ENCODE measurements around the gene COMT.

Gene COMT

DNA sequence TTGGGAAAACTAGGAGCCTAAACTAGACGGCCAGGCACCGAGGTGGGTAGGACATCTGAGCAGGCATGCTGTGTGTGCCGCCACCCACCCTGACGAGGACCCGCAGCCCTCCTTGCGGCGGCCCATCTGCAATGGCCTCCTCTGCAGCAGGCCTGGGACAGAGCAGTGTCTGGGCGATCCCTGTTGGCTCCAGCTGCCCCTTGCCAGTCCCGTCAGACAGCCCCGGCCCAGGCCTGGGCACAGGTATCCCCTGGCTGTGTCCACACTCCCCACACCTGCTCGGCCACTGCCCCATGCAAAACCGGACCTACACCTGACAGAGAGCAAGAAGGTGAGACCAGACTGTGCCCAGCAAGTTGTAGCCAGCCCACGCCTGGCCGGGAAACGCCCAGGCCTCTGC is 48.2 kb upstream of the COMT start:
- Histone ChIP-seq H3K4me3 (replicated peaks; ENCODE audit: insufficient read depth, low read length) (no peak overlapping the region), H3K27ac (replicated peaks) (no peak overlapping the region), H3K27me3 (ENCODE audit: insufficient read depth, poor library complexity, severe bottlenecking) (no peaks in the 10 kb centered on the region)
- no peak for DNase-seq (ENCODE audit: low read depth in 1 of 2, low spot score in 1 of 2)
- TF ChIP-seq POLR2AphosphoS5 (IDR thresholded peaks at IDR 0.05; ENCODE audit: low read depth), result no peak
- TF ChIP-seq, protein P1, sequence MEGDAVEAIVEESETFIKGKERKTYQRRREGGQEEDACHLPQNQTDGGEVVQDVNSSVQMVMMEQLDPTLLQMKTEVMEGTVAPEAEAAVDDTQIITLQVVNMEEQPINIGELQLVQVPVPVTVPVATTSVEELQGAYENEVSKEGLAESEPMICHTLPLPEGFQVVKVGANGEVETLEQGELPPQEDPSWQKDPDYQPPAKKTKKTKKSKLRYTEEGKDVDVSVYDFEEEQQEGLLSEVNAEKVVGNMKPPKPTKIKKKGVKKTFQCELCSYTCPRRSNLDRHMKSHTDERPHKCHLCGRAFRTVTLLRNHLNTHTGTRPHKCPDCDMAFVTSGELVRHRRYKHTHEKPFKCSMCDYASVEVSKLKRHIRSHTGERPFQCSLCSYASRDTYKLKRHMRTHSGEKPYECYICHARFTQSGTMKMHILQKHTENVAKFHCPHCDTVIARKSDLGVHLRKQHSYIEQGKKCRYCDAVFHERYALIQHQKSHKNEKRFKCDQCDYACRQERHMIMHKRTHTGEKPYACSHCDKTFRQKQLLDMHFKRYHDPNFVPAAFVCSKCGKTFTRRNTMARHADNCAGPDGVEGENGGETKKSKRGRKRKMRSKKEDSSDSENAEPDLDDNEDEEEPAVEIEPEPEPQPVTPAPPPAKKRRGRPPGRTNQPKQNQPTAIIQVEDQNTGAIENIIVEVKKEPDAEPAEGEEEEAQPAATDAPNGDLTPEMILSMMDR (IDR thresholded peaks at IDR 0.05; ENCODE audit: insufficient read depth, low read length), result no peak
- TF ChIP-seq GABPA (IDR thresholded peaks at IDR 0.05; ENCODE audit: low read depth), result no peak
- TF ChIP-seq, protein P2, sequence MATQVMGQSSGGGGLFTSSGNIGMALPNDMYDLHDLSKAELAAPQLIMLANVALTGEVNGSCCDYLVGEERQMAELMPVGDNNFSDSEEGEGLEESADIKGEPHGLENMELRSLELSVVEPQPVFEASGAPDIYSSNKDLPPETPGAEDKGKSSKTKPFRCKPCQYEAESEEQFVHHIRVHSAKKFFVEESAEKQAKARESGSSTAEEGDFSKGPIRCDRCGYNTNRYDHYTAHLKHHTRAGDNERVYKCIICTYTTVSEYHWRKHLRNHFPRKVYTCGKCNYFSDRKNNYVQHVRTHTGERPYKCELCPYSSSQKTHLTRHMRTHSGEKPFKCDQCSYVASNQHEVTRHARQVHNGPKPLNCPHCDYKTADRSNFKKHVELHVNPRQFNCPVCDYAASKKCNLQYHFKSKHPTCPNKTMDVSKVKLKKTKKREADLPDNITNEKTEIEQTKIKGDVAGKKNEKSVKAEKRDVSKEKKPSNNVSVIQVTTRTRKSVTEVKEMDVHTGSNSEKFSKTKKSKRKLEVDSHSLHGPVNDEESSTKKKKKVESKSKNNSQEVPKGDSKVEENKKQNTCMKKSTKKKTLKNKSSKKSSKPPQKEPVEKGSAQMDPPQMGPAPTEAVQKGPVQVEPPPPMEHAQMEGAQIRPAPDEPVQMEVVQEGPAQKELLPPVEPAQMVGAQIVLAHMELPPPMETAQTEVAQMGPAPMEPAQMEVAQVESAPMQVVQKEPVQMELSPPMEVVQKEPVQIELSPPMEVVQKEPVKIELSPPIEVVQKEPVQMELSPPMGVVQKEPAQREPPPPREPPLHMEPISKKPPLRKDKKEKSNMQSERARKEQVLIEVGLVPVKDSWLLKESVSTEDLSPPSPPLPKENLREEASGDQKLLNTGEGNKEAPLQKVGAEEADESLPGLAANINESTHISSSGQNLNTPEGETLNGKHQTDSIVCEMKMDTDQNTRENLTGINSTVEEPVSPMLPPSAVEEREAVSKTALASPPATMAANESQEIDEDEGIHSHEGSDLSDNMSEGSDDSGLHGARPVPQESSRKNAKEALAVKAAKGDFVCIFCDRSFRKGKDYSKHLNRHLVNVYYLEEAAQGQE (IDR thresholded peaks at IDR 0.05; ENCODE audit: insufficient replicate concordance, low read depth), result no peak
- TF ChIP-seq SPI1 (IDR thresholded peaks at IDR 0.05; ENCODE audit: borderline replicate concordance, low read depth), result no peak

DNA sequence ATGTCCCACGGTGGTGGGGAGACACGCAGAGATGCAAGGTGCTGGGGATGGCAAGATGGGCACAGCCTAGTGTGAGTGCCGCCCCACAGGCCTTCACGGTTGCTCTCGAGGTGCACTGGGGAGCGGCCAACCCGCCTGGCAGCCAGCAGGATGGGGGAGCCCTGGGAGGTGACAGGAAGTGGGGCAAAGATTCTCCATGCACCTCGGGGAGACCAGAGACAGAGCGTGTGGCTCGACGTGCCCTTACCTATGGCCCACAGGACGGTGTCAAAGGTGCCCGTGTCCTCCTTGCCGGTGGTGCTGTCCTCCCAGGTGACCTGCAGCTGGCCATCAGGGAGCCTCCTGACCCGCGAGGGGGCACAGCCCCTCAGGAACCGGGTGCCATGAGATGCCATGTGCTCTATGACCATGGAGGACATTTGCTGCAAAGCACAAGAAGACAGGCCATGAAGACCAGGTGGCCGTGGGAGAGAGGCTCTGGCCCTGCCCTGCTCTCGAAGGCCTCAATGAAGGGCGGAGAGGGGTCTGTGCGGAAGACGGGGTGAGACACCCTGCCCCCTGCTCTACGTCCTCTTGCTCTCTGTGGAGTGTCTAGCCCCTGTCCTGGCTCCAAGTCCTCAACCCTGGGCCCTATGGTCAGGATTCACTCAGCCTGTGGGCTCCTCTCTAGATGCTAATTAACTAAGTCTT is 46.3 kb upstream of the COMT start:
- TF ChIP-seq SPI1 (IDR thresholded peaks at IDR 0.05; ENCODE audit: borderline replicate concordance, low read depth) (no peak), GABPA (IDR thresholded peaks at IDR 0.05; ENCODE audit: low read depth) (no peak), POLR2AphosphoS5 (IDR thresholded peaks at IDR 0.05; ENCODE audit: low read depth) (no peak)
- TF ChIP-seq, protein P2 (IDR thresholded peaks at IDR 0.05; ENCODE audit: insufficient replicate concordance, low read depth), result no peak
- TF ChIP-seq, protein P1 (IDR thresholded peaks at IDR 0.05; ENCODE audit: insufficient read depth, low read length), result no peak
- no peak for DNase-seq (ENCODE audit: low read depth in 1 of 2, low spot score in 1 of 2)
- Histone ChIP-seq H3K27me3 (ENCODE audit: insufficient read depth, poor library complexity, severe bottlenecking) (no peaks in the 10 kb centered on the region), H3K4me3 (replicated peaks; ENCODE audit: insufficient read depth, low read length) (no peak overlapping the region), H3K27ac (replicated peaks) (no peak overlapping the region)

DNA sequence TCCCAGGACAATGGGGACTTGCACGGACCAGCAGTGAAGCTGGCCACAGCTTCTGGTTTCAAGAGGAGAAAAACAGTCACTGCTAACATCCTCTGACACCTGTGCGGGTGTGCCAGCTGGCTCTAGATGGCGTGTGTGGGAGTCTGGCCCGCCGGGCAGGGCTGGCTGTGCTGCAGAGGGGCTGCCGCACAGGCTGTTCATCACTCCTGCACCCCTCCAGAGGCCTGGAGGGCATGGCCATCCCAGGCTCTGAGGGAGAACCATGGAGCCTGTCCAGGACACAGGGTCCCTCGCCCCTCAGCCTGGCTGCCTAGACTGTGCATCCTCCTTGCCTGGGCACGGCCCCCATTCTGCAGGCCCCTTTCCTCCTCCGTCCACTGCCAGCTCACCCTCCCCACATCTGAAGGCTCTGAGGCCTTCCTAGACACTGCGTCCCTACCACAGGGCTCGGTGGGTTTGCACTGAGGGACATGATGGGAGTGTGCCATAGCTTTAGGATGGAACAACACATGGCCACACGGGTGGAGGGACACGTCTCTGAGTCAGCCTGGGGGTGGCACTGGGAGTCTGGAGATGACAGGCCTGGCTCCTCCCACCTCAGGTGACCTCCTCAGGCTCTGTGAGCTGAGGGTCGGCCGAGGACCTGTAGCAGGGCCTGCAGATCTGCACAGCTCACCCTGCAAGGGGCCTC is 44.8 kb upstream of the COMT start:
- no peak for DNase-seq (ENCODE audit: low read depth in 1 of 2, low spot score in 1 of 2)
- Histone ChIP-seq H3K27ac (replicated peaks) (no peak overlapping the region), H3K27me3 (ENCODE audit: insufficient read depth, poor library complexity, severe bottlenecking) (no peaks in the 10 kb centered on the region), H3K4me3 (replicated peaks; ENCODE audit: insufficient read depth, low read length) (no peak overlapping the region)
- TF ChIP-seq, protein P1 (IDR thresholded peaks at IDR 0.05; ENCODE audit: insufficient read depth, low read length), result no peak
- no peak for TF ChIP-seq SPI1 (IDR thresholded peaks at IDR 0.05; ENCODE audit: borderline replicate concordance, low read depth)
- TF ChIP-seq POLR2AphosphoS5 (IDR thresholded peaks at IDR 0.05; ENCODE audit: low read depth), result no peak
- TF ChIP-seq GABPA (IDR thresholded peaks at IDR 0.05; ENCODE audit: low read depth), result no peak
- TF ChIP-seq, protein P2 (IDR thresholded peaks at IDR 0.05; ENCODE audit: insufficient replicate concordance, low read depth), result no peak

Measured in HL-60 (cell line).